A549 (cell line): ENCODE data around the gene CREM.

Experiments
- CTCF ChIP-seq: fragments of >200 bp; sonication (Bioruptor Twin); formaldehyde crosslinking; IDR thresholded peaks from 3 replicates; pipeline ENCODE4 v1.5.1; 2016
- EP300 ChIP-seq, 2 experiments: fragments of >200 bp; sonication (Bioruptor Twin); formaldehyde crosslinking; IDR thresholded peaks; 2 replicates in 1 of 2; 3 replicates in 1 of 2; pipeline ENCODE4 v1.6.1; 2016 to 2017
- KDM1A ChIP-seq: fragments of 200-600 bp; sonication (generic); IDR thresholded peaks from 2 replicates; pipeline ENCODE4 v1.6.1; 2016; ENCODE audit warnings: low read depth, mild to moderate bottlenecking
- RNF2 ChIP-seq: fragments of 200-600 bp; sonication (generic); IDR thresholded peaks from 2 replicates; pipeline ENCODE4 v1.6.1; 2016; ENCODE audit warnings: low read depth, mild to moderate bottlenecking, antibody characterized with exemption, moderate library complexity, borderline replicate concordance

- TF ChIP-seq KDM1A (no peak), CTCF (no peak), RNF2 (no peak), EP300 (IDR thresholded peaks at IDR 0.05) (no peak)
Observed at GRCh38 chr10:35097510-35097909, 29.1 kb upstream of the CREM start.
